Spinal cord (tissue), 10 donors: ENCODE results near the gene PARP1. TPM values are rescaled to one million over a fixed set of nuclear protein-coding genes. Genes with fewer than 3 reads are reported as not detected.
"Not testable (repeated sequence)": the region's sequence is repeated elsewhere in the genome, so short reads cannot be mapped to it uniquely, and the experiment has no call there.

Experiments
- DNase-seq, 6 donors: peaks; one replicate each; pipeline versions ENCODE4 v3.0.0 to v3.0.0-alpha.2; 2013 to 2015; ENCODE audit warnings: low spot score in 6 of 6, low read depth in 4 of 6
- H3K27ac ChIP-seq: one replicate; pipeline ENCODE4 v1.5.1; 2013; ENCODE audit warnings: low read depth, low read length, control low read depth
- H3K27me3 ChIP-seq: one replicate; pipeline ENCODE4 v1.6.1; 2013; ENCODE audit warnings: low read length; ENCODE audit not compliant: control insufficient read depth, insufficient read depth
- H3K36me3 ChIP-seq: one replicate; pipeline ENCODE4 v1.6.1; 2013; ENCODE audit warnings: low read length; ENCODE audit not compliant: control insufficient read depth, insufficient read depth
- H3K4me1 ChIP-seq: one replicate; pipeline ENCODE4 v1.6.1; 2013; ENCODE audit warnings: low read length; ENCODE audit not compliant: control insufficient read depth, insufficient read depth
- H3K4me3 ChIP-seq: one replicate; pipeline ENCODE4 v1.5.1; 2013; ENCODE audit warnings: low read depth, low read length, control low read depth
- H3K9me3 ChIP-seq: one replicate; pipeline ENCODE4 v1.6.1; 2013; ENCODE audit warnings: low read length; ENCODE audit not compliant: control insufficient read depth, insufficient read depth
- WGBS: methylation state at CpG from one replicate; pipeline ENCODE4 v1.1.5; 2013; ENCODE audit warnings: missing lambda C conversion rate; ENCODE audit not compliant: insufficient coverage; 5-methylcytosine and 5-hydroxymethylcytosine counted together
- polyA plus RNA-seq, 2 donors: library from polyadenylated mRNA; unstranded; fragments of 120-200 nt; gene quantifications; one replicate each; pipeline ENCODE4 v1.2.1, GENCODE V29; 2013; ENCODE audit not compliant: insufficient read length in 2 of 2
- total RNA-seq, 2 donors: library from RNA; depleted of rRNA in 1 of 2; stranded (reverse); fragments of 120-200 nt in 1 of 2; fragments of >200 nt in 1 of 2; gene quantifications; one replicate each; pipeline versions ENCODE4 v1.2.3 to v1.2.4, GENCODE V29; 2013 to 2014
- donor health status: healthy.

PARP1 gene
- total and polyA plus RNA-seq, 4 donors: 106 to 156 (median 127) TPM

- no CpG with 5 or more reads among the region's 2 CpGs for WGBS
- H3K27ac ChIP-seq, H3K9me3 ChIP-seq, H3K36me3 ChIP-seq, H3K4me3 ChIP-seq, DNase-seq, H3K27me3 ChIP-seq: not testable (repeated sequence)
- peaks cover 35% of the 10 kb centered on the region for H3K4me1 ChIP-seq
These were observed 24.0 kb upstream of the PARP1 start for GRCh38 chr1:226431898-226432297.

- H3K9me3 ChIP-seq: no peaks in the 10 kb centered on the region
- H3K27ac ChIP-seq: no peak overlapping the region
- no peak overlapping the region for H3K4me3 ChIP-seq
- no peaks in the 10 kb centered on the region for H3K36me3 ChIP-seq
- DNase-seq: no peak
- peaks cover 41% of the 10 kb centered on the region for H3K4me1 ChIP-seq
- no peaks in the 10 kb centered on the region for H3K27me3 ChIP-seq
- WGBS: 87% methylated on average over 13 of the region's 14 CpGs
These were observed 22.2 kb upstream of the PARP1 start for GRCh38 chr1:226429858-226430715.

GRCh38 chr1:226428791-226429461 lies 21.0 kb upstream of the PARP1 start:
- WGBS: 32% methylated on average over 9 of the region's 12 CpGs
- H3K4me1 ChIP-seq: peaks cover 45% of the 10 kb centered on the region
- no peaks in the 10 kb centered on the region for H3K9me3 ChIP-seq
- H3K4me3 ChIP-seq: no peak overlapping the region
- no peak overlapping the region for H3K27ac ChIP-seq
- no peaks in the 10 kb centered on the region for H3K27me3 ChIP-seq
- no peaks in the 10 kb centered on the region for H3K36me3 ChIP-seq
- DNase-seq: peak in 1 of 6 donors; percentile 86

GRCh38 chr1:226428348-226428747 lies 20.5 kb upstream of the PARP1 start:
- DNase-seq: no peak
- Histone ChIP-seq H3K36me3 (no peaks in the 10 kb centered on the region), H3K4me3 (no peak overlapping the region), H3K9me3 (no peaks in the 10 kb centered on the region), H3K27ac (no peak overlapping the region), H3K4me1 (peaks cover 42% of the 10 kb centered on the region), H3K27me3 (no peaks in the 10 kb centered on the region)
- WGBS: 59% methylated on average over 5 of the region's 5 CpGs

- no peaks in the 10 kb centered on the region for H3K36me3 ChIP-seq
- H3K27ac ChIP-seq: no peak overlapping the region
- WGBS: 92% methylated on average over 3 of the region's 3 CpGs
- peaks cover 2% of the 10 kb centered on the region for H3K27me3 ChIP-seq
- H3K4me1 ChIP-seq: peaks cover 32% of the 10 kb centered on the region
- H3K9me3 ChIP-seq: no peaks in the 10 kb centered on the region
- no peak overlapping the region for H3K4me3 ChIP-seq
- no peak for DNase-seq
These were observed 19.2 kb upstream of the PARP1 start for GRCh38 chr1:226427131-226427530.

GRCh38 chr1:226426395-226426794 lies 18.5 kb upstream of the PARP1 start:
- not testable (repeated sequence) for H3K36me3 ChIP-seq, DNase-seq, H3K27ac ChIP-seq, H3K9me3 ChIP-seq, H3K4me3 ChIP-seq, H3K27me3 ChIP-seq
- H3K4me1 ChIP-seq: peaks cover 32% of the 10 kb centered on the region
- 98% methylated on average over 17 of the region's 23 CpGs for WGBS

GRCh38 chr1:226425431-226426031 lies 17.6 kb upstream of the PARP1 start:
- Histone ChIP-seq H3K36me3 (no peaks in the 10 kb centered on the region), H3K27ac (no peak overlapping the region), H3K4me3 (no peak overlapping the region), H3K4me1 (peaks cover 32% of the 10 kb centered on the region), H3K9me3 (no peaks in the 10 kb centered on the region), H3K27me3 (peaks cover 2% of the 10 kb centered on the region)
- no peak for DNase-seq
- 72% methylated on average over 15 of the region's 24 CpGs for WGBS

GRCh38 chr1:226425004-226425378 lies 17.1 kb upstream of the PARP1 start:
- no peak for DNase-seq
- Histone ChIP-seq H3K4me1 (peaks cover 29% of the 10 kb centered on the region), H3K27ac (no peak overlapping the region), H3K36me3 (no peaks in the 10 kb centered on the region), H3K27me3 (peaks cover 2% of the 10 kb centered on the region), H3K9me3 (no peaks in the 10 kb centered on the region), H3K4me3 (no peak overlapping the region)
- no CpG with 5 or more reads among the region's 2 CpGs for WGBS

- Histone ChIP-seq H3K4me1 (peaks cover 24% of the 10 kb centered on the region), H3K27me3 (peaks cover 2% of the 10 kb centered on the region), H3K9me3 (no peaks in the 10 kb centered on the region), H3K36me3 (no peaks in the 10 kb centered on the region), H3K4me3 (no peak overlapping the region), H3K27ac (no peak overlapping the region)
- peak in 4 of 6 donors; percentile 53 to 94 (median 66) for DNase-seq
- WGBS: 42% methylated on average over 4 of the region's 8 CpGs
These were observed 16.5 kb upstream of the PARP1 start for GRCh38 chr1:226424221-226425003.
